HepG2 (cell line): ENCODE measurements around the gene RNASE4. TPM values are rescaled to one million over a fixed set of nuclear protein-coding genes. Genes with fewer than 3 reads are reported as not detected.

Experiments used
- ASH2L ChIP-seq: fragments of 300-600, 200-600 bp; sonication (generic); IDR thresholded peaks from 2 replicates; pipeline ENCODE4 v1.7.0; 2017; ENCODE audit warnings: low read depth, mild to moderate bottlenecking, moderate library complexity, mixed read lengths, low read length; ENCODE audit not compliant: insufficient read length
- CSRNP1 ChIP-seq: sonication (generic); formaldehyde crosslinking; IDR thresholded peaks from 2 replicates; pipeline ENCODE4 v1.8.1; 2023; ENCODE audit warnings: mild to moderate bottlenecking, missing genetic modification reagents
- KDM2A ChIP-seq: sonication (generic); formaldehyde crosslinking; IDR thresholded peaks from 2 replicates; pipeline ENCODE4 v1.4.0; 2020; ENCODE audit warnings: low read depth, missing genetic modification reagents, borderline replicate concordance
- KLF11 ChIP-seq: IDR thresholded peaks from 2 replicates; pipeline ENCODE4 v1.6.1; 2016; ENCODE audit warnings: missing compliant biosample characterization
- MTERF4 ChIP-seq: sonication (generic); formaldehyde crosslinking; IDR thresholded peaks from 2 replicates; pipeline ENCODE4 v1.8.0; 2023; ENCODE audit warnings: mild to moderate bottlenecking, missing genetic modification reagents
- NFYB ChIP-seq: sonication (generic); formaldehyde crosslinking; IDR thresholded peaks from 2 replicates; pipeline ENCODE4 v1.4.0; 2020; ENCODE audit warnings: missing genetic modification reagents
- NONO ChIP-seq, 2 experiments: fragments of 450-650 bp in 1 of 2; sonication (generic) in 1 of 2; formaldehyde crosslinking in 1 of 2; IDR thresholded peaks in 1 of 2; conservative IDR thresholded peaks in 1 of 2; 2 replicates each; pipeline versions ENCODE4 v1.6.1 to v1.8.0; 2017 to 2022; ENCODE audit warnings: mild to moderate bottlenecking in 1 of 2, missing genetic modification reagents in 1 of 2, moderate library complexity in 1 of 2
- ONECUT2 ChIP-seq: sonication (generic); formaldehyde crosslinking; IDR thresholded peaks from 2 replicates; pipeline ENCODE4 v1.4.0; 2020; ENCODE audit warnings: missing genetic modification reagents
- PRMT3 ChIP-seq: sonication (generic); formaldehyde crosslinking; IDR thresholded peaks from 2 replicates; pipeline ENCODE4 v1.8.1; 2022; ENCODE audit warnings: low read depth, mild to moderate bottlenecking, moderate library complexity, missing genetic modification reagents, borderline replicate concordance
- SNAI1 ChIP-seq: sonication (generic); formaldehyde crosslinking; IDR thresholded peaks from 2 replicates; pipeline ENCODE4 v1.5.0; 2020; ENCODE audit warnings: mild to moderate bottlenecking, missing genetic modification reagents, borderline replicate concordance
- USF2 ChIP-seq, 2 experiments: sonication (generic) in 1 of 2; formaldehyde crosslinking in 1 of 2; IDR thresholded peaks; 2 replicates each; pipeline versions ENCODE4 v1.5.1 to v1.6.1; 2011 to 2020; ENCODE audit warnings: borderline replicate concordance in 1 of 2, low read depth in 1 of 2, low read length in 1 of 2, mild to moderate bottlenecking in 1 of 2, missing genetic modification reagents in 1 of 2, moderate library complexity in 1 of 2
- ZBTB21 ChIP-seq: sonication (generic); formaldehyde crosslinking; IDR thresholded peaks from 2 replicates; pipeline ENCODE4 v1.4.0; 2020; ENCODE audit warnings: missing genetic modification reagents
- ZNF12 ChIP-seq: sonication (generic); formaldehyde crosslinking; IDR thresholded peaks from 2 replicates; pipeline ENCODE4 v1.5.0; 2020; ENCODE audit warnings: missing genetic modification reagents
- ZNF276 ChIP-seq: sonication (generic); formaldehyde crosslinking; IDR thresholded peaks from 2 replicates; pipeline ENCODE4 v1.4.0; 2020; ENCODE audit warnings: mild to moderate bottlenecking, low read depth, missing genetic modification reagents
- ZNF530 ChIP-seq: sonication (generic); formaldehyde crosslinking; IDR thresholded peaks from 2 replicates; pipeline ENCODE4 v1.5.0; 2020; ENCODE audit warnings: low read depth, mild to moderate bottlenecking, missing genetic modification reagents
- ZNF678 ChIP-seq: sonication (generic); formaldehyde crosslinking; IDR thresholded peaks from 2 replicates; pipeline ENCODE4 v1.4.0; 2020; ENCODE audit warnings: mild to moderate bottlenecking, missing genetic modification reagents
- ZNF737 ChIP-seq: sonication (generic); formaldehyde crosslinking; IDR thresholded peaks from 2 replicates; pipeline ENCODE4 v1.5.0; 2020; ENCODE audit warnings: missing genetic modification reagents, mild to moderate bottlenecking, borderline replicate concordance
- ZNF766 ChIP-seq: sonication (generic); formaldehyde crosslinking; IDR thresholded peaks from 2 replicates; pipeline ENCODE4 v1.5.0; 2020; ENCODE audit warnings: missing genetic modification reagents, borderline replicate concordance
- ZNF781 ChIP-seq: sonication (generic); formaldehyde crosslinking; IDR thresholded peaks from 2 replicates; pipeline ENCODE4 v1.5.1; 2020; ENCODE audit warnings: borderline replicate concordance, mild to moderate bottlenecking, missing genetic modification reagents; ENCODE audit errors: not compliant biosample characterization
- polyA plus RNA-seq, 8 experiments: library from polyadenylated mRNA; depleted of rRNA in 3 of 8; stranded (reverse) in 7 of 8; unstranded in 1 of 8; fragments of >200 nt; fragmentation: Illumina TruSeq in 4 of 8; extraction: Trizol in 4 of 8; gene quantifications; 2 replicates each; pipeline versions ENCODE4 v1.2.1 to v1.2.3, GENCODE V29; 2011 to 2016; ENCODE audit warnings: low read depth in 4 of 8, missing spikeins in 1 of 8, mixed read lengths in 1 of 8; ENCODE audit not compliant: insufficient read depth in 1 of 8
- total RNA-seq, 5 experiments: library from RNA; depleted of rRNA; stranded (reverse); fragments of >200 nt; fragmentation: Illumina TruSeq; extraction: Trizol; gene quantifications; 2 replicates each; pipeline ENCODE4 v1.2.3, GENCODE V29; 2016; ENCODE audit warnings: low read depth in 1 of 5

Gene RNASE4
- total and polyA plus RNA-seq, 2 of the 13 experiments (the other 11 are each of a cell fraction or from before 2014, with no cell fraction given) = 109 to 983 TPM

GRCh38 chr14:20683125-20683890, 1.1 kb upstream of the RNASE4 start (continued):
- TF ChIP-seq USF2 (IDR thresholded peaks at IDR 0.05; ENCODE audit: low read depth, low read length) (no peak; the same call in 1 of the 2 replicates), USF2 (CRISPR knock-in tag; IDR thresholded peaks at IDR 0.05; ENCODE audit: borderline replicate concordance) (0 out of 2 replicates have a peak, but pooled peaks have one; percentile 31), KLF11 (CRISPR knock-in tag) (peak; percentile 34; the same call in 1 of the 2 replicates), NONO (IDR thresholded peaks at IDR 0.05) (no peak), NONO (CRISPR knock-in tag; conservative IDR thresholded peaks at IDR 0.05) (0 out of 2 replicates have a peak, but pooled peaks have one; percentile 3), CSRNP1 (CRISPR knock-in tag) (no peak), ZNF766 (CRISPR knock-in tag) (no peak), ZNF12 (CRISPR knock-in tag) (0 out of 2 replicates have a peak, but pooled peaks have one; percentile 26), KDM2A (CRISPR knock-in tag) (peak; percentile 4; the same call in 1 of the 2 replicates), SNAI1 (CRISPR knock-in tag) (peak; percentile 94), ZNF678 (CRISPR knock-in tag) (no peak), ZNF781 (peak; percentile 16), ZNF737 (CRISPR knock-in tag) (peak; percentile 93; the same call in 1 of the 2 replicates), ASH2L (peak; percentile 3), ZNF276 (no peak), ZNF530 (CRISPR knock-in tag) (0 out of 2 replicates have a peak, but pooled peaks have one; percentile 18), PRMT3 (CRISPR knock-in tag) (peak; percentile 74; the same call in 1 of the 2 replicates), ONECUT2 (CRISPR knock-in tag) (no peak), NFYB (no peak; the same call in 1 of the 2 replicates), MTERF4 (CRISPR knock-in tag) (no peak), ZBTB21 (CRISPR knock-in tag) (peak; percentile 32; the same call in 1 of the 2 replicates)
